K562 (cell line): Measurements from ENCODE around the gene BIRC5. TPM values are rescaled to one million over a fixed set of nuclear protein-coding genes. Genes with fewer than 3 reads are reported as not detected.
A peak's percentile ranks its signal among the peaks of the same experiment; 100 is the strongest.

Experiments
- EZH2 ChIP-seq: IDR thresholded peaks from 2 replicates; pipeline ENCODE4 v1.6.1; 2012; ENCODE audit warnings: low read depth, mild to moderate bottlenecking, inconsistent platforms, low read length, borderline replicate concordance
- HDAC6 ChIP-seq: IDR thresholded peaks from 2 replicates; pipeline ENCODE4 v1.6.1; 2012; ENCODE audit warnings: low read depth, mild to moderate bottlenecking, control low read depth, inconsistent platforms, low read length, moderate library complexity
- KLF6 ChIP-seq: fragments of 250-450 bp; sonication (Bioruptor Pico); IDR thresholded peaks from 2 replicates; pipeline ENCODE4 v1.4.0; 2020; ENCODE audit warnings: mild to moderate bottlenecking, moderate library complexity, borderline replicate concordance
- MCM2 ChIP-seq: fragments of 450-650 bp; IDR thresholded peaks from 2 replicates; pipeline ENCODE4 v1.6.1; 2017; ENCODE audit warnings: low read depth, mild to moderate bottlenecking
- MCM7 ChIP-seq, 2 experiments: fragments of 450-650 bp; IDR thresholded peaks; 2 replicates each; pipeline ENCODE4 v1.6.1; 2016 to 2018
- SAFB2 ChIP-seq: fragments of 200-400 bp; formaldehyde crosslinking; IDR thresholded peaks from 2 replicates; pipeline ENCODE4 v1.6.1; 2018; ENCODE audit warnings: borderline replicate concordance, low read length, low read depth, moderate library complexity; ENCODE audit not compliant: severe bottlenecking
- SFPQ ChIP-seq: fragments of 200-400 bp; formaldehyde crosslinking; IDR thresholded peaks from 2 replicates; pipeline ENCODE4 v1.6.1; 2017; ENCODE audit warnings: mild to moderate bottlenecking, low read depth, low read length, moderate library complexity
- XRCC4 ChIP-seq: IDR thresholded peaks from one replicate; pipeline ENCODE4 v1.6.1; 2011; ENCODE audit not compliant: insufficient read depth, insufficient read length; ENCODE audit errors: extremely low read depth
- ZBTB12 ChIP-seq: fragments of 250-450 bp; sonication (Bioruptor Pico); IDR thresholded peaks from 2 replicates; pipeline ENCODE4 v1.4.0; 2020
- ZC3H8 ChIP-seq: fragments of 450-650 bp; IDR thresholded peaks from 2 replicates; pipeline ENCODE4 v1.6.1; 2017
- ZFP36 ChIP-seq: fragments of 150-350 bp; IDR thresholded peaks from 2 replicates; pipeline ENCODE4 v1.6.1; 2018; ENCODE audit warnings: low read length, low read depth; ENCODE audit not compliant: partially characterized antibody
- ZNF280A ChIP-seq: fragments of 450-650 bp; IDR thresholded peaks from 2 replicates; pipeline ENCODE4 v1.6.1; 2018; ENCODE audit warnings: mild to moderate bottlenecking, low read depth; ENCODE audit not compliant: partially characterized antibody
- ZNF398 ChIP-seq: fragments of 250-450 bp; sonication (Bioruptor Pico); IDR thresholded peaks from 2 replicates; pipeline ENCODE4 v1.8.0; 2021; ENCODE audit warnings: moderate library complexity, mild to moderate bottlenecking, inconsistent platforms
- ZNF449 ChIP-seq: fragments of 250-450 bp; sonication (Bioruptor Pico); IDR thresholded peaks from 2 replicates; pipeline ENCODE4 v1.8.0; 2022; ENCODE audit warnings: moderate library complexity, mild to moderate bottlenecking, inconsistent platforms
- ZNF507 ChIP-seq: conservative IDR thresholded peaks from 2 replicates; pipeline ENCODE4 v1.6.1; 2017; ENCODE audit warnings: missing genetic modification characterization, missing compliant biosample characterization
- ZNF561 ChIP-seq: fragments of 450-650 bp; formaldehyde crosslinking; conservative IDR thresholded peaks from 2 replicates; pipeline ENCODE4 v1.4.0; 2020; ENCODE audit warnings: mild to moderate bottlenecking, moderate library complexity
- ZNF707 ChIP-seq: fragments of 250-450 bp; sonication (Bioruptor Pico); conservative IDR thresholded peaks from 2 replicates; pipeline ENCODE4 v1.8.0; 2022; ENCODE audit warnings: inconsistent platforms, mild to moderate bottlenecking, moderate library complexity
- polyA plus RNA-seq, 8 experiments: library from polyadenylated mRNA; depleted of rRNA in 4 of 8; stranded (reverse) in 5 of 8; unstranded in 3 of 8; fragments of >200 nt; fragmentation: Nextera tagmentation in 2 of 8; fragmentation: Illumina TruSeq in 1 of 8; extraction: Ambion mirVana in 2 of 8; extraction: Trizol in 1 of 8; gene quantifications; 2 replicates each; pipeline versions ENCODE4 v1.2.1 to v1.2.3, GENCODE V29; 2011 to 2014; ENCODE audit warnings: inconsistent platforms in 1 of 8, missing spikeins in 1 of 8
- total RNA-seq, 7 experiments: library from RNA; depleted of rRNA in 6 of 7; stranded (reverse); fragments of >200 nt in 6 of 7; fragmentation: Illumina TruSeq in 2 of 7; extraction: Trizol in 2 of 7; gene quantifications; 2 replicates each; pipeline versions ENCODE4 v1.2.1 to v1.2.3, GENCODE V29; 2011 to 2021; ENCODE audit warnings: low replicate concordance in 1 of 7

Gene BIRC5
- total and polyA plus RNA-seq, 9 of the 15 experiments (the other 6 are each of a cell fraction or from before 2014, with no cell fraction given): 64.4 to 140 (median 101) TPM

GRCh38 chr17:78272181-78272913 is 58.3 kb downstream of the BIRC5 start (continued):
- TF ChIP-seq ZNF561 (peak; percentile 99), ZFP36 (no peak), KLF6 (CRISPR knock-in tag) (peak; percentile 100), XRCC4 (no peak), ZNF707 (CRISPR knock-in tag) (peak; percentile 89), ZNF280A (no peak), MCM2 (no peak), ZBTB12 (CRISPR knock-in tag) (peak; percentile 98), SFPQ (no peak), SAFB2 (no peak), ZNF507 (tag) (peak; percentile 42; the same call in 1 of the 2 replicates), ZNF449 (peak; percentile 99), ZNF398 (CRISPR knock-in tag) (peak; percentile 99), MCM7 (IDR thresholded peaks at IDR 0.05) (no peak), ZC3H8 (no peak), EZH2 (no peak), HDAC6 (no peak)
